ENCODE results near the gene LUZP1.

GRCh38 chr1:23101101-23101827 is 67.4 kb downstream of the LUZP1 start:
- no peak for TF ChIP-seq CTCF (IDR thresholded peaks at IDR 0.05; ENCODE audit: low read depth, low read length)
- TF ChIP-seq POLR2A (IDR thresholded peaks at IDR 0.05; ENCODE audit: extremely low read depth, insufficient read length), result no peak
- TF ChIP-seq MAX (IDR thresholded peaks at IDR 0.05; ENCODE audit: low read depth, low read length), result no peak
- no peak for TF ChIP-seq MYC (IDR thresholded peaks at IDR 0.05; ENCODE audit: low read depth, low read length)

Data from NB4 (cell line).